Lung (tissue), 12 donors: ENCODE data around the gene CDH23. TPM values are rescaled to one million over a fixed set of nuclear protein-coding genes. Genes with fewer than 3 reads are reported as not detected.

Experiments
- ATAC-seq: fragments of 200-7000 bp; cut with Tn5 transposase; one replicate; pipeline ENCODE4 v1.9.1; 2020; ENCODE audit warnings: moderate number of reproducible peaks; ENCODE audit not compliant: insufficient read depth, low FRiP score
- DNase-seq, 3 donors: peaks; one replicate each; pipeline ENCODE4 v3.0.0-alpha.2; 2013 to 2017
- H3K27ac ChIP-seq, 2 donors: one replicate each; pipeline ENCODE4 v1.5.1; 2013; ENCODE audit warnings: mild to moderate bottlenecking in 2 of 2, moderate library complexity in 2 of 2, control low read depth in 1 of 2, inconsistent platforms in 1 of 2, low read depth in 1 of 2, low read length in 1 of 2
- H3K27me3 ChIP-seq, 3 donors: one replicate each; pipeline ENCODE4 v1.5.1; 2013; ENCODE audit warnings: low read length in 2 of 3; ENCODE audit not compliant: control insufficient read depth in 3 of 3, insufficient read depth in 3 of 3
- H3K36me3 ChIP-seq, 4 donors: one replicate each; pipeline ENCODE4 v1.5.1; 2013; ENCODE audit warnings: low read length in 4 of 4, mild to moderate bottlenecking in 1 of 4, moderate library complexity in 1 of 4; ENCODE audit not compliant: control insufficient read depth in 4 of 4, insufficient read depth in 4 of 4
- H3K4me1 ChIP-seq, 5 donors: one replicate each; pipeline ENCODE4 v1.5.1; 2013; ENCODE audit warnings: low read length in 5 of 5, mild to moderate bottlenecking in 2 of 5, moderate library complexity in 1 of 5; ENCODE audit not compliant: control insufficient read depth in 5 of 5, insufficient read depth in 5 of 5
- H3K4me3 ChIP-seq: one replicate; pipeline ENCODE4 v1.5.1; 2013; ENCODE audit warnings: mild to moderate bottlenecking, control low read depth, moderate library complexity
- H3K9ac ChIP-seq, 2 donors: one replicate each; pipeline ENCODE4 v1.5.1; 2013; ENCODE audit warnings: low read length in 2 of 2, control low read depth in 1 of 2; ENCODE audit not compliant: insufficient read depth in 1 of 2
- H3K9me3 ChIP-seq, 4 donors: one replicate each; pipeline ENCODE4 v1.5.1; 2013; ENCODE audit warnings: low read length in 3 of 4, mild to moderate bottlenecking in 1 of 4, moderate library complexity in 1 of 4; ENCODE audit not compliant: control insufficient read depth in 4 of 4, insufficient read depth in 3 of 4
- WGBS, 2 donors: extraction: QIAGEN DNeasy Blood & Tissue Kit; methylation state at CpG; one replicate each; pipeline ENCODE4 v1.1.7; 2013; 5-methylcytosine and 5-hydroxymethylcytosine counted together
- polyA plus RNA-seq, 2 donors: library from polyadenylated mRNA; stranded (reverse); fragments of 200-250 nt; gene quantifications; one replicate each; pipeline ENCODE4 v1.2.1, GENCODE V29; 2013
- total RNA-seq, 2 donors: library from RNA; depleted of rRNA in 1 of 2; stranded (reverse); fragments of >200 nt in 1 of 2; gene quantifications; one replicate each; pipeline ENCODE4 v1.2.1, GENCODE V29; 2014 to 2021
- TF ChIP-seq, protein P1 (sequence below): IDR thresholded peaks from 2 replicates; pipeline ENCODE4 v1.5.1; 2012; ENCODE audit warnings: mild to moderate bottlenecking; ENCODE audit errors: control extremely low read depth, extremely low read depth
- donor health status: control.
- donor health status: control.
- donor health status: Bipolar disorder and iron deficiency.
- donor health status: healthy.
- donor health status: DM: yes; HTN: yes; CAD: no.

The CDH23 gene
- total and polyA plus RNA-seq, 4 donors = 4.5 to 29.5 (median 6.0) TPM

DNA sequence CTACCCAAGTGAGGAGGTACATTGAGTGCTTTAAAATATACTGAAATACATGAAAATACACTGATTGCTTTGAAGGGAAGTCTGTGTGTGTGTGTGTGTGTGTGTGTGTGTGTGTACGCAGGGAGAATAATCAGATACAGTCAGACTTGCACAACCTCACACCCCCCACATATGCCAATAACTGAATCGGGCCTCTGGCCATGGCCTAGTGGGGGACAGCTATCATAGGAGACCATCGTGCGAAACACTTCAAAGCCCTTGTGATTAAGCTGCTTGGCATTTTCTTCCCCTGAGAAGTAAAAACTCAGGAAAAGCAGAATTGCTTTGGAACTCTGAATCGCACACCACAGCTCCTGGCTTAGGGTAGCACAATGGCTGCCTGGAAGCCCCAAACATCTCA is 187.7 kb downstream of the CDH23 start:
- TF ChIP-seq, protein P1, sequence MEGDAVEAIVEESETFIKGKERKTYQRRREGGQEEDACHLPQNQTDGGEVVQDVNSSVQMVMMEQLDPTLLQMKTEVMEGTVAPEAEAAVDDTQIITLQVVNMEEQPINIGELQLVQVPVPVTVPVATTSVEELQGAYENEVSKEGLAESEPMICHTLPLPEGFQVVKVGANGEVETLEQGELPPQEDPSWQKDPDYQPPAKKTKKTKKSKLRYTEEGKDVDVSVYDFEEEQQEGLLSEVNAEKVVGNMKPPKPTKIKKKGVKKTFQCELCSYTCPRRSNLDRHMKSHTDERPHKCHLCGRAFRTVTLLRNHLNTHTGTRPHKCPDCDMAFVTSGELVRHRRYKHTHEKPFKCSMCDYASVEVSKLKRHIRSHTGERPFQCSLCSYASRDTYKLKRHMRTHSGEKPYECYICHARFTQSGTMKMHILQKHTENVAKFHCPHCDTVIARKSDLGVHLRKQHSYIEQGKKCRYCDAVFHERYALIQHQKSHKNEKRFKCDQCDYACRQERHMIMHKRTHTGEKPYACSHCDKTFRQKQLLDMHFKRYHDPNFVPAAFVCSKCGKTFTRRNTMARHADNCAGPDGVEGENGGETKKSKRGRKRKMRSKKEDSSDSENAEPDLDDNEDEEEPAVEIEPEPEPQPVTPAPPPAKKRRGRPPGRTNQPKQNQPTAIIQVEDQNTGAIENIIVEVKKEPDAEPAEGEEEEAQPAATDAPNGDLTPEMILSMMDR = no peak
- H3K27ac ChIP-seq = no peak overlapping the region
- peaks cover 0 to 4% (median 0%) of the 10 kb centered on the region in 5 donors for H3K4me1 ChIP-seq
- H3K9ac ChIP-seq = no peak overlapping the region
- 72 to 79% methylated on average over 5 of the region's 5 CpGs for WGBS, 2 donors
- H3K27me3 ChIP-seq = peaks cover 0 to 3% (median 0%) of the 10 kb centered on the region in 3 donors
- ATAC-seq (no peak), DNase-seq (peak in 1 of 3 donors; percentile 47)
- H3K36me3 ChIP-seq = no peaks in the 10 kb centered on the region
- no peak overlapping the region for H3K4me3 ChIP-seq
- H3K9me3 ChIP-seq = no peaks in the 10 kb centered on the region

- WGBS, 2 donors = 69 to 83% methylated on average over 10 of the region's 10 CpGs
- no peaks in the 10 kb centered on the region for H3K36me3 ChIP-seq
- no peaks in the 10 kb centered on the region for H3K9me3 ChIP-seq
- peaks cover 0 to 8% (median 0%) of the 10 kb centered on the region in 5 donors for H3K4me1 ChIP-seq
- no peak for ATAC-seq
- TF ChIP-seq, protein P1 = no peak
- no peak overlapping the region for H3K27ac ChIP-seq
- no peak for DNase-seq
- no peak overlapping the region for H3K9ac ChIP-seq
- H3K27me3 ChIP-seq = peaks cover 0 to 3% (median 0%) of the 10 kb centered on the region in 3 donors
- H3K4me3 ChIP-seq = no peak overlapping the region
These were observed 188.3 kb downstream of the CDH23 start for GRCh38 chr10:71584902-71585563.

DNA sequence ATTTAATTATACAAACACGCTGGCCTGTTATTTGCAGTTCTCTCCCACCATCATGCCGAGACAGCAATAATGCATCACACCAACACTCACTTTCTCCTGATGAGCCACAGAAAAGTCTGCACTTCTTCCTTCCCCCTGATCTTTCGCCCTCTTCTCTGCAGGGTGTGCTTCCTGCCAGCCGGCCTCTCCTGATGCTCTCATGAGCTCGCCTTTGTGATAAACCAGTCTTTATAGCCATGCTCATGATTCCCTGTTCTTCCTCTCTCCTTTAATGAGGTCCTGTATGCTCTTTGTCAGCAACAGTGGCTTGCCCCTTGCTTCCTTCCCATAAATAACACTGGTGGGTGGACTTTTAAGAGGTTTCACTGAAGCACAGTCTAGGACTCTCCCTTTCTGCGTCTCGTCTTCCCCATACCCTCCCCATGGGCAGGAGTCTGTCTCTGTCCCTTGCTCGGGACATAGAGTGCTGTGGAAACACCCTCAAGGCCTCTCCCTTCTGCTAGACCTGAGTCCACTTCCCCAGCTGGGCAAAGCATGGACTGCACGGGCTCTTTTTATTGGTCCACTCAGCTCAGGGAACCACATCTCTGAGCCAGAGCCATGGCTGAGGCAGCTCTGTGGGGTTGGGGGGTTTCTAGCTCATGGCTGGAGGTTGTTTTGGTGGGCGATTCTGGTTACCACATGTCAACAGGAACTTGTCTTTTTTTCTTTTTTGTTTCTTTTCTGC is 189.0 kb downstream of the CDH23 start:
- TF ChIP-seq, protein P1 = no peak
- no peaks in the 10 kb centered on the region for H3K9me3 ChIP-seq
- no peak overlapping the region for H3K9ac ChIP-seq
- no peak overlapping the region for H3K27ac ChIP-seq
- no peak overlapping the region for H3K4me3 ChIP-seq
- no peaks in the 10 kb centered on the region for H3K36me3 ChIP-seq
- peak in 2 of 3 donors; percentile 33 to 53 for DNase-seq
- no peak for ATAC-seq
- H3K27me3 ChIP-seq = peaks cover 0 to 3% (median 0%) of the 10 kb centered on the region in 3 donors
- 60 to 64% methylated on average over 10 of the region's 10 CpGs for WGBS, 2 donors
- H3K4me1 ChIP-seq = peaks cover 0 to 11% (median 0%) of the 10 kb centered on the region in 5 donors
